Measurements from ENCODE around the gene TESK2. TPM values are rescaled to one million over a fixed set of nuclear protein-coding genes. Genes with fewer than 3 reads are reported as not detected.
"Not testable (repeated sequence)": the region's sequence is repeated elsewhere in the genome, so short reads cannot be mapped to it uniquely, and the experiment has no call there.

The TESK2 gene
- total RNA-seq, 1 experiment from 2014 or later, result not detected

- DNase-seq (ENCODE audit: low read depth), result no peak
- in situ Hi-C loops (cut with HindIII; ENCODE audit: low pct_unique_long_range_greater_than_20kb, low sequenced_read_pairs), result no loop called here
Measured at GRCh38 chr1:45485949-45486348, 5.0 kb downstream of the TESK2 start.

DNA sequence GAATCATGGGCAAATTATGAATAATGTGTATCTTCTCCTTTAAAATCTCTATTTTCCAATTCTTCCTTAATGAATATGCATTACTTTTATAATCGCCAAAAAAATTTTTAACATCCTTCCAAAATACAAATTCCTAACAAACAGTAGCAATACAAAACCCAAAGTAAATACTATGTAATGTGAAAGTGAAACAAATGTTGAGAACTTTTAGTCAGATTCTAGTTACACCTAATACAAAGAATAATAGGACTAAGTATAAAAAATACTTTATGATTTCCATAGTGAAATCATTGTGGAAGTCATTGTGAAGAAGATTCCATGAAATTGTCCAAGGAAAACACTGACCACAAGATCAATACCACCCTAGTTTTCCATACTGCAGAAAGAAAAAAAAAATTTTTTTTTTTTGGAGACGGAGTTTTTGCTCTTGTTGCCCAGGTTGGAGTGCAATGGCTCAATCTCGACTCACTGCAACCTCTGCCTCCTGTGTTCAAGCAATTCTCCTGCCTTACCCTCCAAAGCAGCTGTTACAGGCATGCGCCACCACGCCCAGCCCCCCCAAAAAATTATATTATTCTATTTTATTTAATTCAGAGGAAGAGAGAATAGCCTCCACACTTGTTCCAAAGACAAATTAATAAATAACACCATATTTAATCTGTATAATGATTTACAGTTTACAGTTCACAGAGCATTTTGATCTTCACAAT, 11.8 kb downstream of the TESK2 start:
- in situ Hi-C loops (cut with HindIII; ENCODE audit: low pct_unique_long_range_greater_than_20kb, low sequenced_read_pairs), result no loop called here
- no peak for DNase-seq (ENCODE audit: low read depth)

DNA sequence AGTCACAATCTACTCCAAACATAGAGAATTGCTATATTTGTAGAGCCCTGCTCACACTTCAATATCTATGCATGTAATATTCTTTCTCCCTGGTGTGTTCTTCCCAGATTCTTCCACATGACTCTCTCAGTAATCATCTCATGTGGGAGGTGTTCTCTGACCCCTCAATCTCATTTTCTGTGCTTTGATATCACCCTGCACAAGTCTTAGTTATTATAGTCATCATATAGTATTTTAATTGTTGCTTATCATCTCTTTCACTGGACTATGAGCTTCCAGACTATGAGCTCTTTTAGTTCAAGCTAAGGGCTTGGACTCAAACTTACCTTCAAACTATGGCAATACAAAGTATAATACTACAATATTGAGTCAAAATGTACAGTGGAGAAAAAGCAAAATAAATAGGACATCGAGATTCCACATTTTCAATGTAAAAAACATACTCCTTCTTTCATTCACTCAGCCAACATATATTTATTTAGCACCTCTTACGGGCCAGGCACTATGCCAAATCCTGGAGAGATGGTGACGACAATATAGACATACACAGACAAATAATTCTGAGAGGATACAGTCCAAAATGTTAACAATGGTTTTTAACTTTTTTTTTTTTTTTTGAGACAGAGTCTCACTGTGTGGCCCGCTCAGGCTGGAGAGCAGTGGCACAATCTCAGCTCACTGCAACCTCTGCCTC, 12.7 kb downstream of the TESK2 start:
- in situ Hi-C loops (cut with HindIII; ENCODE audit: low pct_unique_long_range_greater_than_20kb, low sequenced_read_pairs), result no loop called here
- DNase-seq (ENCODE audit: low read depth), result no peak

DNA sequence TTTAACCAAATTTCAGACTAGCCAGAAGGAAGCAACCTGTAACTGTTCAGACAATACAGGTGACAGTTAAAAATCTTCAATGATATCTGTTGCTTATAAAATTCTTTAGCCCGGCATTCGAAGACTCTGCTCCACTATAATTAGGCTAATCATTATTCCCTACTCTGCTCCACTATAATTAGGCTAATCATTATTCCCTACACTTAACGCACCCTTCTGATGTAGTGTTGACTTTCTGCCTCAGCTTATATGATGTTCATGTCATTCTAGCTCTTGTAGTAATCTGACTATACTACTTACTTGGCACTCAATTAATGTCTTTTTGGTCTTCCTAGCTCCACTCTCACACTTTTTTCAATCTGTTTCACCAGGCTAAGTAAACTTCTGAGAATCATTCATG, 13.3 kb downstream of the TESK2 start:
- in situ Hi-C loops (cut with HindIII; ENCODE audit: low pct_unique_long_range_greater_than_20kb, low sequenced_read_pairs), result no loop called here
- no peak for DNase-seq (ENCODE audit: low read depth)

GRCh38 chr1:45474194-45474593, 16.8 kb downstream of the TESK2 start:
- in situ Hi-C loops (cut with HindIII; ENCODE audit: low pct_unique_long_range_greater_than_20kb, low sequenced_read_pairs); DNase-seq (ENCODE audit: low read depth): not testable (repeated sequence)

GRCh38 chr1:45473302-45473701, 17.7 kb downstream of the TESK2 start:
- in situ Hi-C loops (cut with HindIII; ENCODE audit: low pct_unique_long_range_greater_than_20kb, low sequenced_read_pairs), result no loop called here
- no peak for DNase-seq (ENCODE audit: low read depth)

- in situ Hi-C loops (cut with HindIII; ENCODE audit: low pct_unique_long_range_greater_than_20kb, low sequenced_read_pairs), result no loop called here
- DNase-seq (ENCODE audit: low read depth), result no peak
Measured at GRCh38 chr1:45470306-45470798, 20.6 kb downstream of the TESK2 start.

DNA sequence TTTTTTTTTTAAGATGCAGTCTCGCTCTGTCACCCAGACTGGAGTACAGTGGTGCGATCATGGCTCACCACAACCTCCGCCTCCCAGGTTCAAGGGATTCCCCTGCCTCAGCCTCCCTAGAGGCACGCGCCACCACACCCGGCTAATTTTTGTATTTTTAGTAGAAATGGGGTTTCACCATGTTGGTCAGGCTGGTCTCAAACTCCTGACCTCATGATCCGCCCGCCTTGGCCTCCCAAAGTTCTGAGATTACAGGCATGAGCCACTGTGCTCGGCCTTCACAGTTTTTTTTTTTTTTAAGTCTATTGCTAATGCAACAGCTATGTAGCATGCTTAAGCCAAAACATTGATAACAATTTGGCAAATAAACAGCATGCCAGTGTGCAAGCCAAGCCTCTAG, 23.6 kb downstream of the TESK2 start:
- DNase-seq (ENCODE audit: low read depth); in situ Hi-C loops (cut with HindIII; ENCODE audit: low pct_unique_long_range_greater_than_20kb, low sequenced_read_pairs): not testable (repeated sequence)

DNA sequence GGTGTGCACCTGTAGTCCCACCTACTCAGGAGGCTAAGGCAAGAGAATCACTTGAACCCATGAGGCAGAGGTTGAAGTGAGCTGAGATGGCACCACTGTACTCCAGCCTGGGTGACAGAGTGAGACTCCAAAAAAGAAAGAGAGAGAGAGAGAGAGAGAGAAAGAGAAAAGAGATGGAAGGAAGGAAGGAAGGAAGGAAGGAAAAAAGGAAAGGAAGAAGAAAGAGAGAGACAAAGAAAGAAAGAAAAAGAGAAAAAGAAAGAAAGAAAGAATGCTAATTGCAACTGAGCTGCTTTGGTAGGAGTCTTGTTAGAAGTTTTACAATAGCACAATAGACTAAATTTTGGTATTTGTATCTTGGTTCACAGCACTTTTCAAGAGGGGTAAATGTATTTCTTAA, 25.7 kb downstream of the TESK2 start:
- in situ Hi-C loops (cut with HindIII; ENCODE audit: low pct_unique_long_range_greater_than_20kb, low sequenced_read_pairs), result no loop called here
- DNase-seq (ENCODE audit: low read depth), result no peak

DNA sequence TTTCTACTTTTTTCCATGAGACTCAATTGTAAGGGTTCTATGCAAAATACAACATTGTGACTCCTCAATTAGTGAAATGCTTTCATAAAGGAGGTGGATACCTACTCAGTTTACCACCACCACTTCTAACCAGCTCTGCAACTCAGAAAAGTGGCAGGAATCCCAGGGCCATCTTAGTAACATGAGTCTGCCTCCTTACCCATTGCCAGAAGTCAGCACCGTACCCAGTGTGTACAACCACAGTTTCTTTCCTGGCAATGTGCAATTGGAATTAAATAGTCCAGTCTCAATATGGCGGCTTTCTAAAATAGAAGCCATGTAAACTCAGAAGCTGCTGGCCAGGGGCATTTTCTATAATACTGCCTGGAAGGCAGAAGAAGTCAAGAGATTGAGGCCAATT, 32.1 kb downstream of the TESK2 start:
- no peak for DNase-seq (ENCODE audit: low read depth)
- in situ Hi-C loops (cut with HindIII; ENCODE audit: low pct_unique_long_range_greater_than_20kb, low sequenced_read_pairs), result no loop called here

DNA sequence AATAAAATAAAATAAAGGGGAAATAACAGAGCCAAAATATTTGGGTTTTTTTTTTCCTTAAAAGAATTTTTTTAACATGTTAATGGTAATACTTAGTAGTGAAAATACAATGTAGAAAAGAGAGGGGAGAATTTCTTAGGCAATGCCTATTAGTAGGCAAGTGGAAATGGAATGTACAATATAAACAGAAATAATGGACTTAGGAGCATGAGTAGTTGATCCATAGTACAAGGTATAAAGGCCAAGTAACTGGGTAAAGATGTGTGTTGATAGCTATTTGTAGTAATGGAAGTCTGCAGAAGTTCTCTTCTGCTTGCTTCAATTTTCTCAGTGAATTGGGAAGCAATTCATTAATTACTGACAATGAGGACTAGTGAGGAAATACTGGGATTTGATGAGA, 34.4 kb downstream of the TESK2 start:
- no peak for DNase-seq (ENCODE audit: low read depth)
- in situ Hi-C loops (cut with HindIII; ENCODE audit: low pct_unique_long_range_greater_than_20kb, low sequenced_read_pairs), result no loop called here

GRCh38 chr1:45455162-45455561, 35.8 kb downstream of the TESK2 start:
- DNase-seq (ENCODE audit: low read depth), result no peak
- in situ Hi-C loops (cut with HindIII; ENCODE audit: low pct_unique_long_range_greater_than_20kb, low sequenced_read_pairs), result no loop called here

- no peak for DNase-seq (ENCODE audit: low read depth)
- in situ Hi-C loops (cut with HindIII; ENCODE audit: low pct_unique_long_range_greater_than_20kb, low sequenced_read_pairs), result no loop called here
Measured at GRCh38 chr1:45454464-45454863, 36.5 kb downstream of the TESK2 start.

DNA sequence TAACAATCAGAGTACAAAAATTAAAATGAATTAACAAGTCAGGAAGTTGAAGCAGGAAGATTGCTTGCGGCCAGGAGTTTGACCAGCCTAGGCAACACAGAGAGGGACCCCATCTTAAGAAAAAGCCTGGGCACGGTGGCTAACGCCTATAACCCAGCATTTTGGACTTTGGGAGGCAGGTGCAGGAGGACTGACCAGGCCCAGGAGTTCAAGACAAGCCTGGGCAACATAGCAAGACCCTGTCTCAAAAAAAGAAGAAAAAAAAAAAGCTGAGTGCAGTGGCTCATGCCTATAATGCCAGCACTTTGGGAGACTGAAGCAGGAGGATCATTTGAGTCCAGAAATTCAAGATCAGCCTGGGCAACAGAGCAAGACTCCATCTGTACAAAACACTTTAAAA, 38.5 kb downstream of the TESK2 start:
- no peak for DNase-seq (ENCODE audit: low read depth)
- in situ Hi-C loops (cut with HindIII; ENCODE audit: low pct_unique_long_range_greater_than_20kb, low sequenced_read_pairs), result no loop called here

DNA sequence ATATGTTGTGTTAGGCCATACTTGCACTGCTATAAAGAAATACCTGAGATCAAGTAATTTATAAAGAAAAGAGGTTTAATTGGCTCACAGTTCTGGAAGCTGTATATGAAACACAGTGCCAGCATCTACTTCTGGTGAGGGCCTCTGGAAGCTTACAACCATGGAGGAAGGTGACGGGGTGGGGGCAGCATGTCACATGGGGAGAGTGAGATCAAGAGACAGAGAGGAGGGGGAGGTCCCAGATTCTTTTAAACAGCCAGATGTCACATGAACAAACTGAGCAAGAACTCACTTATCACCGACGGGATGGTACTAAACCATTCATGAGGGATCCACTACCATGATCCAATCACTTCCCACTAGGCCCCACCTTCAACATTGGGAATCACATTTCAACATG, 42.6 kb downstream of the TESK2 start:
- in situ Hi-C loops (cut with HindIII; ENCODE audit: low pct_unique_long_range_greater_than_20kb, low sequenced_read_pairs), result no loop called here
- no peak for DNase-seq (ENCODE audit: low read depth)

GRCh38 chr1:45446950-45447672, 43.9 kb downstream of the TESK2 start:
- in situ Hi-C loops (cut with HindIII; ENCODE audit: low pct_unique_long_range_greater_than_20kb, low sequenced_read_pairs), result no loop called here
- no peak for DNase-seq (ENCODE audit: low read depth)

- in situ Hi-C loops (cut with HindIII; ENCODE audit: low pct_unique_long_range_greater_than_20kb, low sequenced_read_pairs), result no loop called here
- DNase-seq (ENCODE audit: low read depth), result no peak
Measured at GRCh38 chr1:45446530-45446929, 44.4 kb downstream of the TESK2 start.

GRCh38 chr1:45444609-45445131, 46.3 kb downstream of the TESK2 start:
- in situ Hi-C loops (cut with HindIII; ENCODE audit: low pct_unique_long_range_greater_than_20kb, low sequenced_read_pairs), result no loop called here
- DNase-seq (ENCODE audit: low read depth), result no peak

Data from Caki2 (cell line).